HG03565 (cell line): Measurements from ENCODE around the gene IRF2BP2.

Experiments used
- ATAC-seq: cut with Tn5 transposase; IDR thresholded peaks from one replicate; pipeline ENCODE4 v1.9.1; 2021; ENCODE audit warnings: mild to moderate bottlenecking, moderate library complexity; ENCODE audit not compliant: unreplicated experiment

Gene IRF2BP2

GRCh38 chr1:234585330-234586055, 24.5 kb downstream of the IRF2BP2 start:
- ATAC-seq, result no peak

- no peak for ATAC-seq
Measured at GRCh38 chr1:234584926-234585325, 25.1 kb downstream of the IRF2BP2 start.

GRCh38 chr1:234584420-234584805, 25.6 kb downstream of the IRF2BP2 start:
- ATAC-seq, result no peak

- no peak for ATAC-seq
Measured at GRCh38 chr1:234583755-234584419, 26.1 kb downstream of the IRF2BP2 start.

- no peak for ATAC-seq
Measured at GRCh38 chr1:234582681-234583301, 27.2 kb downstream of the IRF2BP2 start.

- ATAC-seq, result no peak
Measured at GRCh38 chr1:234582186-234582585, 27.8 kb downstream of the IRF2BP2 start.

DNA sequence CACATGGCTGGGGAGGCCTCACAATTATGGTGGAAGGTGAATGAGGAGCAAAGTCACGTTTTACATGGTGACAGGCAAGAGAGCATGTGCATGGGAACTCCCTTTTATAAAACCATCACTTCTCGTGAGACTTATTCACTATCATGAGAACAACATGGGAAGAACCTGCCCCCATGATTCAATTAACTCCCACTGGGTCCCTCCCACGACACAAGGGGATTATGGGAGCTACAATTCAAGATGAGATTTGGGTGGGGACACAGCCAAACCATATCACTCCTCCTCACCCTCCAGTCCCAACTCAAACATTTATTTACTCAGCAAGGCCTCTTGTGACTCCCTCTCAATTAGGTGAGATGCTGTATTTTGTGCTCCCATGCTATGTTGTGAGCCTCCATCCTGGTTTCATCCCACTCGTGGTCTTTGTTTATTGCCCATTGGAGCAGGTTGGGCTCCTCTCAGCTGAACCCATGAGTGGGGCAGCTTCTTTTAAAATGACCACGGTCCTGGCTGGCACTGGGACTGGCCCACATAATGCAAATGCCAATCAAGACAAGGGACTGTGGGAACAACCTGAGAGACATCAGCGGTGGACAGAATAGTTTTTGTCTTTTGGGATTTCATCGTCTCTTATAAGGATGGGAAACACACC, 28.8 kb downstream of the IRF2BP2 start:
- no peak for ATAC-seq

DNA sequence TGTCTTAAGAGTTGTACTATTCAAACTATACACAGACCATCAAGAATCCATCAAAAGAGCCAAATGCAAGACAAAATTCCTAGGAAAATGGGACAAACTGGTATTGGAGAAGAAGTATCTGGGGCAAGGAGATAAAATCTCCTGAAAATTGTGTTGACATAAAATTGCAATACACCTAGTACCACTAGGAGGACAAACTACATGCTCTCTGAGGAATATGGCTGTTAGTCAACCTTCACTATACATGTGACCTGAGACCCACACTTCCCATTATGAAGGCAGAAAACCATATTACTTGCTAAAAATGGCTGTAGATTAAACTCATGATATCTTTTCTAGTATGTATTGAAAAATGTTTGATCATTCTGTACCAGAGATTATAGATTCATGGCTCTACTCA, 30.0 kb downstream of the IRF2BP2 start:
- no peak for ATAC-seq

DNA sequence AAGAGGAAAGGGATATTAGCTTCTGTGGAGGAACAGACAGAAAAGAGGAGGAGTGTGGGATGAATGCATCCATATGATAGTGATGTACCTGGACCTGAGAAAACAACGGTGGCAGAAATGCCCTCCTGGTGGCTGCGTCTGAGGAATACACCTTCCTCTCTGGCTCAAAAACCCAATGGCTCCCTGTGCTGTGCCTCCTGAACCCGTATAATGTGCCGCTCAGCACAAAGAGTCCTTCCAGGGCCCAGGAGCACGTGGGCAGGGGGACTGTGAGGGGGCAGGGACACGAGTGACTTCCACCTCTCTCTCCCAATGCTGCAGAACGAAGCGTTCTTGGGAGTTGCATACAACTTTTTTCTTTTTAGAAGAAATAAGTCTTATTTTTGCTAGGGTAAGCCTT, 31.2 kb downstream of the IRF2BP2 start:
- ATAC-seq, result no peak

DNA sequence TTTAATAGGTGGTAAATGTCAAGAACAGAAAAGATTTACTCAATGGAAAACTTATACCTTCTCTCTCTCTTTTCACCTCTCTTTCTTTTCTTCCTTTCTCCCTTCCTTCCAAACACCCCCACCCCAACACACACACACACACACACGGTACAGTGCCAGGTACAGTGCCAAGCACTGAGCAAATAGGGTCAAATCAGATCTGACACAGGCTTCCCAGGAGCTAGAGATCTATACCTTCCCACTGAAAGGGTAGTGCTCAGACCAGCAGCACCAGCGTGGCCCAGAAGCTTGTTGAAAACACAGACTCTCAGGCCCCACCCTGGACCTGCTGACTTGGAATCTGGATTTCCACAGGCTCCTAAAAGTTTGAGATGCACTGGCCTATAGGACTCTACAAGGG, 31.9 kb downstream of the IRF2BP2 start:
- ATAC-seq, result no peak

DNA sequence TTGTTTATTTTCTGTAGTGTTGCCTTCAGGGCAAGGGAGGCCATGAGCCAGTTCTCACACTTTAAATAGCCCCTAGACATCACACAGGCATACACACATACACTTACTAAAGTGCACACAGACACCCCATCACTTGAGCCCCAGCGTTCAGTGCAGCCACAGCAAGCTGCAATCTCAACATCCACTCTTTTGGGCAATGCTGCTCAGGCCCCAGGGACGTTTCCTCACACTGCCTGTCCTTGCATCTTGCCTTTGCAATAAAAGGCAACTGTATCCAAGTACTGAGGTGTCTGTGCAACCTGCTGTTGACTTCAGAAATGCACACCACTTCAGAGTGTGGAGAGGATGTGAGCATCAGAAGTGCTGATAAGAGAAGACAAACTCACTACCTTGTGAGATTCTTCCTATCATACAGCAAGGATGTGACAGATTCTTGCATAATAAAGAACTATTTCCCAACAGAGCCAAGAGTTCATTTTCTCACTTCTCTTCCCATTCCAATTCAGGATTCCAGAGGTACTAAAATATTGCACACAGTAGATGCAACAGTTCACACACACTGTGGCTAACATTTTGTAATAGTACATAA, 36.2 kb downstream of the IRF2BP2 start:
- ATAC-seq, result no peak

- no peak for ATAC-seq
Measured at GRCh38 chr1:234572966-234573365, 37.0 kb downstream of the IRF2BP2 start.

DNA sequence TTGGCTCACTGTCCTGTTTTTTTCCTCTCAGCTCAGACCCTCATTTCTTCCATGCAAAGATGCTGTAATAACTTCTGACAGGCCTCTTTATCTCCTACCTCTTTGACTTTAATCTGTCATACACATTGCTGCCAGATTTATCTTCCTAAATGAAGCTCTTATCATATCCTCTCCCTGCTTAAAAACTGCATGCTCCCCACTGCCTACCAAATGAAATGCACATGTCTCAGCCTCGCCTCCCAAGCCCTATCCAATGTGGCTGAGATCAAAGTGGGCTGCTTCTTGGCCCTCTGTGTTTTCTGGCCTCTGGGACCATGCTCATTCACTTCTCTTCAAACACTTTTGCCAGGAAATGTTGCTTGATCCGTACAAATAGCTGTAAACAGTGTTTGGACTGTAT, 38.3 kb downstream of the IRF2BP2 start:
- no peak for ATAC-seq

DNA sequence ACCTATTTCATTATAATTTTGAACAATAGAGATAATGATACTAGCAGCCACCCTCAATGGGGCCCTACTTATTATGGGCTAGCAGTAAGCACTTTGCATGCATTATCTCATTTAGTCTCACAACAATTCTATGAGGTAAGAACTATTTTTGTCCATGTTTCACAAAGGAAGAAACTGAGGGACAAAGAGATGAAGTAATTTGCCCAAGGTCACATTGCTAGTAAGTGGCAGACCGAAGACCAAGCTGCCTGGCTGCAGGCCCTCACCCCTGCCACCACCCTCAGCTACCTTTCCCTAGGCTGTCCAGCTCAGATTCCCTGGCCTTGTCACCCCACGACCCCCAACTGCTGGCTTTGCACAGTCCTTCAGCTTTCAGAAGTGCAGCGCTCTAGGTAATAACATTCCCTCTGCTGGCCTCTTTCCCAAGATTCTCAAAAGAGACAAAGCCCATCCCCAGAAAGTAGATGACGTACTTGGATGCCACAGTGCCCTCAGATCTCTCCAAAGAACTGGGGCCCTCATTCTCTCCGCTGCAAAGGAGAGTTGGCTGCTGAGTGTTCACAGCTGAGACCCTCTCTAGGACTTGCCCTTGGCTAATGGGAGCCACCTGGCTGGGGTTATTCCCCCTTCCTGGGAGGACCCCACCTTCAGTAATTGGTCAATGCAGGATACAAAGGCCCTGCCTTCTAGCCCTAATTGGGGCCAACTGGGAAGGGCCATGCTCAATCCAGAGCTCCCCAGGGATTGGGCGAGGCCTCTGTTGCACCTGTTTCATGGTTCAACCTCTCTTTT, 39.5 kb downstream of the IRF2BP2 start:
- ATAC-seq, result no peak

- ATAC-seq, result no peak
Measured at GRCh38 chr1:234568345-234568744, 41.6 kb downstream of the IRF2BP2 start.

DNA sequence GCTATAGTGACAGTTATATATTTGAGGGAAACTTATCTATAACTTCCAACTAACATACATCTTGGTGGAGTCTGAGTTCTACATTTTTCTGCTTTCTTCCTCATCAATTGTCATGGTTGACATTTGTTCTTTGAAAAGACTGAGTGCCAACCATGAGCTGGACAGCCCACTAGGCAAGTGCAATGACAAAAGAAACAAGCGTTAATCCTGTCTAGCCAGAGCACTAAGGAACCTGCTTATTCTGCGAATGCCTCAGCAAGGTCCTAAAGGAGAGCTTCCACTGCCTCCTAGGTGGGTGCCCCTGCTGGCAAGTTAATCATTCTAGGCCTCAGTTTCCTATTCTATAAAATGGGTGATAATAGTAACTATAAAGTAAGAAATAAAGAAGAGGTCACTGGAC, 44.8 kb downstream of the IRF2BP2 start:
- no peak for ATAC-seq

GRCh38 chr1:234564035-234565029, 45.6 kb downstream of the IRF2BP2 start:
- ATAC-seq, result no peak

DNA sequence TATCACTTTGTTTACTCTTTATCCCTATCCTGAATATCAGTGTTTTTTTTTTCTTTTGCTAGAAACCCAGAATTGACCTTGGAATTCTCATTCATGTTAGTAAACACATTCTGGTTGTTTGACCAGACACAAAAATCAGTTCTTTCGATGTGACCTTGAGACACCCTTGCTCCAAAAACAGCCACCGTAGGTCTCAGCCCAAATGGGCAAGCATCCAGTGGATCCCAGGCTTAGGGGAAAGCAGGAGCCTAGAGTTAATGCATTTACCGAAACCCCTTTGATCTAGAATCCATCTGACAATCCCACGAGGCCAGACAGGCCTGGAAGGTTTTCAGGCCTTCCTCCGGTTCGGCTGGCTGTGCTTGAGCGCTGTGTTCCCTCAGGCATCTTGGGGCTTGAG, 47.6 kb downstream of the IRF2BP2 start:
- no peak for ATAC-seq

- no peak for ATAC-seq
Measured at GRCh38 chr1:234561319-234561718, 48.7 kb downstream of the IRF2BP2 start.
